Measurements from ENCODE around the gene FCF1.

DNA sequence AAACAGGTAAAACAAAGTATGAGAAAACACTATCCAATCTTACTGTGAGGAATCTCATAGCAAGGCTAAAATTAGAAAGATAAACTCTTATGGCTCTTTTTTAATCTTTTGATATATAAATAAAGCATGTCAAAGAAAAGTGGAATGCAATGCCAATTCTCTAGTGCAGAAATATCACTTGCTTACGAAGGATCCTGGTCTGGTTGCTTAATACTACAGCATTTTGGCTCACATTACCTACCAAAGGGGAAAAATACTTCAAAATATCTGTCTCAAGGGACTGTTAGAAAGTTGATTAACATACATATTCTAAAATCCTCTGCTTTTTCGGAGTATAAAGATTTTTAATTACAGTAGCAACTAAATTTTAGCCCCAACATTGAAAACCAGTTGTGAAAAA is 21.5 kb upstream of the FCF1 start:
- no peak for TF ChIP-seq ELK1 (IDR thresholded peaks at IDR 0.05; ENCODE audit: low read depth, low read length)
- no peak for TF ChIP-seq USF2 (IDR thresholded peaks at IDR 0.05)
- TF ChIP-seq, protein P1, sequence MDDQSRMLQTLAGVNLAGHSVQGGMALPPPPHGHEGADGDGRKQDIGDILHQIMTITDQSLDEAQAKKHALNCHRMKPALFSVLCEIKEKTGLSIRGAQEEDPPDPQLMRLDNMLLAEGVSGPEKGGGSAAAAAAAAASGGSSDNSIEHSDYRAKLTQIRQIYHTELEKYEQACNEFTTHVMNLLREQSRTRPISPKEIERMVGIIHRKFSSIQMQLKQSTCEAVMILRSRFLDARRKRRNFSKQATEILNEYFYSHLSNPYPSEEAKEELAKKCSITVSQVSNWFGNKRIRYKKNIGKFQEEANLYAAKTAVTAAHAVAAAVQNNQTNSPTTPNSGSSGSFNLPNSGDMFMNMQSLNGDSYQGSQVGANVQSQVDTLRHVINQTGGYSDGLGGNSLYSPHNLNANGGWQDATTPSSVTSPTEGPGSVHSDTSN (IDR thresholded peaks at IDR 0.05) = no peak
- TF ChIP-seq CTCF (IDR thresholded peaks at IDR 0.05) = no peak
- TF ChIP-seq RNF2 (IDR thresholded peaks at IDR 0.05; ENCODE audit: borderline replicate concordance, low read depth) = no peak
- no peak for TF ChIP-seq EP300 (IDR thresholded peaks at IDR 0.05)
- TF ChIP-seq, protein P2, sequence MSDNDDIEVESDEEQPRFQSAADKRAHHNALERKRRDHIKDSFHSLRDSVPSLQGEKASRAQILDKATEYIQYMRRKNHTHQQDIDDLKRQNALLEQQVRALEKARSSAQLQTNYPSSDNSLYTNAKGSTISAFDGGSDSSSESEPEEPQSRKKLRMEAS (IDR thresholded peaks at IDR 0.05) = no peak
- TF ChIP-seq ZC3H11A (IDR thresholded peaks at IDR 0.05) = no peak
- no peak for TF ChIP-seq POLR2A (IDR thresholded peaks at IDR 0.05; ENCODE audit: low read length)
- no peak for TF ChIP-seq FOSL2 (IDR thresholded peaks at IDR 0.05)
- no peak for TF ChIP-seq FOSL2 (CRISPR knock-in tag; IDR thresholded peaks at IDR 0.05)
- TF ChIP-seq EHMT2 (IDR thresholded peaks at IDR 0.05; ENCODE audit: low read depth) = no peak
